GM13977 (cell line): Measurements from ENCODE around the gene CYFIP2.

Source experiments
- DNase-seq: peaks from one replicate; pipeline ENCODE4 v3.0.0; 2012; ENCODE audit warnings: low spot score
- CTCF ChIP-seq: IDR thresholded peaks from 2 replicates; pipeline ENCODE4 v1.5.1; 2012; ENCODE audit warnings: mild to moderate bottlenecking, control low read depth; ENCODE audit not compliant: insufficient read depth; ENCODE audit errors: extremely low read depth, missing control alignments
- in situ Hi-C: fragments of 300-500 bp; cut with MboI; formaldehyde crosslinking; loops from one replicate; pipeline ENCODE4 v1.12.0; 2022; ENCODE audit warnings: low sequenced_read_pairs, low pct_unique_long_range_greater_than_20kb, mixed read lengths, inconsistent platforms; ENCODE audit not compliant: unreplicated experiment

CYFIP2 gene

GRCh38 chr5:157342822-157343402, 77.0 kb downstream of the CYFIP2 start:
- in situ Hi-C loops: loop anchor here (25.0 kb wide), 1 partner anchor 394 kb away; the partner anchor contains the start of genes LSM11 and THG1L
- TF ChIP-seq CTCF: peak; percentile 60

DNA sequence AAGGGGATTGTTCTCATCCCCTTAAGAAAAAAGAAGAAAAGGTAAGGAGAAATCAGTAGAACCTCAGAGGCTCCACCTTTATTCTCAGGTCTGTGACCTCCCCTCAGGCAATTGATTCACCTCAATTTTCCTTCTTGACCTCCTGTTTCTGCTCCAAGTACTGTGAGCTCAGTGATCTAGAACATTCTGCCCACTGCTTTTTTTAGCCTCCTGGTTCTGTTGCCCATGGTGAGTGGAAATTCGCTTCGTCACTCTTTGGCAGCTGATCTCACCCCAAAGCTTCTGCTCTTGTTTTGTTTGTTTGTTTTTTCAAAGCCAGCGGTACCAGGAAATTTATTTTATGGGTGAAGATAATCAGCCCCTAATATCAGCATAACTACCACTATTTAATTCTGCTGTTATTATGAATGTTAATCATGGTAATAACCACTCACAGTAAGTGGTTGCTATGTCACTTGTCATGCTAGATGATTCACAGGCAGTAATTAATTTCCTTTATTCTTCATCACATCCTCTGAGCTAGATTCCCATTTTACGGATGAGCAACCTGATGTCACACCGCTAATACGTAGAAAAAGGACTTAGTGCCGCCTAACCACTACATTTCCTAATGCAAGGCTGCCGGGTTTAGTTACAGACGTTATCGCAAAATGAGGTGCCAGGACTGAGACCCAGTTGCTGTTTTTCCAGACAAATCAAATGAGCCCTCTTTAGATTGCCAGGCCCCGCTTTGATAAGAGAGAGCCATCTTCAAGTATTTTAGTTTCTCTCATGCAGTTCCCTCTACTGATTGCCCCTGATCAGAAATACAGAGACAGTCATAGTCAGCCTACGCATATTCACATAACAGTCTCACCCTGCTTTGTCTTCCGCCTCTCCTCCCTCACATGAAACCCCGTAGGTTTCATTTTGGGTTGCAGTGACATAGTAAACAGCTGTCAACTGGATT, 78.2 kb downstream of the CYFIP2 start:
- no peak for DNase-seq
- in situ Hi-C loops: loop anchor here (25.0 kb wide), 1 partner anchor 393 kb away; the partner anchor contains the start of genes LSM11 and THG1L
- no peak for TF ChIP-seq CTCF

More at GRCh38 chr5:157342822-157343402, 77.0 kb downstream of the CYFIP2 start:
- peak; percentile 27 for DNase-seq

DNA sequence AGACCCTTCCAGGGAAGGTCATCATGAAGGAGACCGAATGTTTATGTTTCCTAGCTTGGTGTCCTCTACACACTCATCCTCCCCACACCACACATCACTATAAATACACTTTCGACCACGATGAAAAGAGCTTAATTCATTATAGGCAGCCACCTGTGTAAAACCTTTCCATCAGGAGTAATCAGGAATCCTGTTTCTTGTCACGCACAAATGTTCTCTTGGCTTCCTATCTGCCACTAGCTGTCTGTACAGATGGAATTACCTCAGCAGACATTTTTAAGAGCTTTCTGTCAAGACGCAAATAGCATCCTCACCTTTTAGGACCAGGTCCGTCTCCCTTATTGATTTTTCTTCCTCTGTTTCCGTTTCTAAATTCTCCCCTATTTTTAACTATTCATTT, 79.1 kb downstream of the CYFIP2 start:
- in situ Hi-C loops: loop anchor here (25.0 kb wide), 1 partner anchor 392 kb away; the partner anchor contains the start of genes LSM11 and THG1L
- no peak for TF ChIP-seq CTCF
- DNase-seq: no peak

GRCh38 chr5:157345485-157345884, 79.6 kb downstream of the CYFIP2 start:
- no peak for DNase-seq
- in situ Hi-C loops: loop anchor here (25.0 kb wide), 1 partner anchor 392 kb away; the partner anchor contains the start of genes LSM11 and THG1L
- TF ChIP-seq CTCF: no peak

DNA sequence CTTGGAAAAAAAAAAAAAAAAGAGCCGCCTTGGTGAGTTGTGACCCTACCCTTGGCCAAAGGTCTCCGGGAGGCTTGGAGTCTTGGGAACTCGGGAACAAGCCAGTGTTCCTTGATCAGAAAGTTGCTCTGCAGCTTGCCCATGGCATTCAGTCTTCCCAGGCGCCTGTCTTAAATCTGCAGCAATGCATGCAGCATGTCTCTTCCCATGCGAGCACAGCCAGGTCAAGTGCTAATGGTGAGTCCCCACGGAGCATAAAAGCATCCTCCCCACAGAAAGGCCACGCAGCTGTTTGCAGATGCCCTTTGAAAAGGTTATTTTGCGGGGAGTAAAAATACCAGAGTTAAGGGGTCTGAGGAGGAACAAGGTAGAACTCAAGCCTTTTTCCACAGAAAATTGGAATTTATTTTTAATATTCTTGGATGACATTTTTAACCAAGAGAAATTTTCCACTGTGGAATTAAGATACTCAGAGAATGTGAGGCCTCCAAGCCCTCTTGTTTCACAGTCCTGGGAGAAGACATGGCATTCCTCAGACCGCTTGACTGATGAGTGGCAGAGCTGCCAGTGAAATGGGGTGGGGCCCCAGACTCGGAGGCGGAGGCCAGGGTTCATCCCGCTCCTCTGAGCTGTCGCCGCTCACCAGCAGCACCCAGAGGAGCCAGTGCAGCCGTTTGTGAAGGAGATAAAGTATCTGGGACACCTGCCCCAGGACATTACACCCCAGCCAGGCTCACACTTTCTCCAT, 81.6 kb downstream of the CYFIP2 start:
- no peak for TF ChIP-seq CTCF
- in situ Hi-C loops: loop anchor here (25.0 kb wide), 1 partner anchor 390 kb away; the partner anchor contains the start of genes LSM11 and THG1L
- no peak for DNase-seq

DNA sequence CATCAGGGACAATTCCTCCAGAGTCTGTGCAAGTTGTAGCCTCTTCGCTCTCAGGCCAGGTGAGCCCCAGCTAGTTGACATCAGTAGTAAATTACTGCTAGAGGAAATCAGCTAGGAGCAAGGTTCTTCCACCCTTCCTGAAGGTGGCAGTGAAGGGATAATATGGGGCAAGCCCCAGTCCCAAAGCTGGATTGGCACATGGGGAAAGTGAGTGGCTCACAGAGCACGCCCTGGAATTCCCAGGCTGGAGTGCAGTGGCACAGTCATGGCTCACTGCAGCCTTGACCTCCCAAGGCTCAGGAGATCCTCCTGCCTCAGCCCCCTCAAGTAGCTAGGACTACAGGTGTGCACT, 82.1 kb downstream of the CYFIP2 start:
- in situ Hi-C loops: loop anchor here (25.0 kb wide), 1 partner anchor 389 kb away; the partner anchor contains the start of genes LSM11 and THG1L
- no peak for TF ChIP-seq CTCF
- no peak for DNase-seq
